ENCODE results near the gene PWWP2B.
"Not testable (repeated sequence)": the region's sequence is repeated elsewhere in the genome, so short reads cannot be mapped to it uniquely, and the experiment has no call there.

Gene PWWP2B

DNA sequence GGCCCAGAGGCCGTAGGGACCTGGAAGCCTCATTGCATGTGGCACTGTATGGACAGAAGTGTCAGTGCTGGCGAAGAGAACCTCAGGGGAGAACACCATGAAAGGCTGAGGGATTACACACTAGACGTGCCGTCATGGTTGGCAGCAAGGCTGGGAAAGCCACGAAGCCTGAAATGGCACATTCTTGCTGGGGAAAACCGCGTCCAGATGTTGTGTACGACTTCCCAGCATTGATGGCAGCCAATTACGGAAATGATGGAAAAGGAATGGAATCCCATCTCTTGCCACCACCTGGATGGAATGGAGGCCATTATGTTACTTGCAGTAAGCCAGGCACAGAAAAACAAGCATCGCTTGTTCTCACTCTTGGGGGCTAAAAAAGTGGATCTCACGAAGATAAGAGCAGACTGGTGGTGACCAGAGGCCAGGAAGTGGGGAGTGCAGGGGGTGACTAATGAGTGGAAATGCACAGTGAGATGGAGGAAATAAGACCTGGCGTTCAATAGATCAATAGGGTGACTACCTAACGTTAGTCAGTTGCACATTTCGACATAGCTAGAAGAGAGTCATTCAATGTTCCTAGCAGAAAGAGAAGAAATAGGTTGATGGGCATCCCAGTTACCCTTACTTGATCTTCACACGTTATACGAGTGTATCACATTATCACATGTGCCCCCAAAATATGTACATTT, 14.6 kb upstream of the PWWP2B start:
- DNase-seq = no peak

DNA sequence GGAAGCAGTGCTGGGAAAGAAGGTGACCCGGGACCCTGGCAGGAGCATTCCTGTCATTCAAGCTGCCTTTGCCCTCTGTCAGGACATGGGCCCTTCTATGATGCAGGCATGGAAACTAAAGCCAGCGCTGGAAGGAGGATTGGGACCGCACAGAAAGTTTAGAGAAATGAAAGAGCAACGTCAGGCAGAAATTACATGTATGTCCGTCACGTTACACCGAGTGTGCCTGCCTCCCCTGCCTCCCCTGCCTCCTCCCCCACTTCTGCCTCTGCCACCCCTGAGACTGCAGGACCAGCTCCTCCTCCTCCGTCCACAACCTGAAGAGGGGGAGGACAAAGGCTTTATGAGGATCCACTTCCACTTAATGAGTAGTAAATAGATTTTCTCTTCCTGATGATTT, 13.9 kb upstream of the PWWP2B start:
- no peak for DNase-seq

DNA sequence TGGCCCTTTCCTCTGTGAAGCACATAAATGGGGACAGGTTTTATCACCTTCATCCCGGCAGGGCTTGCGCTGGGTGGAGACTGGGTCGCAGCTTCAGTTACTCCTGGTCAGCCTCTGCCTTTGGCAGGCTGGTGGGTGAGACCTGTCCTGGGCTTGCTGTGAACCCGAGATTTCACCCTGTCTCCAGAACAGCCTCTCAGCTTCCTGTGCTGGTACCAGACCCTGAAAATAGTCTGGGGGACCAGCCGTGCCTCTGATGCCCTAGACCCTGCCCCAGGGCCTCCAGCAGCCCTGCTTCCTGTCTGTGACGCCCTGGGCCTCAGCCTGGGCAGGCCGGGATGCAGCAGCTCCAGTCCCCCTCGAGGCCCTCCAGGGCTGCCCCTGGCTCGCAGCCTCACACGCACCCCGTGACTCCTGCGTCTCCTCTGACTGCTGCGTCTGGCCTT, 13.2 kb upstream of the PWWP2B start:
- no peak for DNase-seq

DNA sequence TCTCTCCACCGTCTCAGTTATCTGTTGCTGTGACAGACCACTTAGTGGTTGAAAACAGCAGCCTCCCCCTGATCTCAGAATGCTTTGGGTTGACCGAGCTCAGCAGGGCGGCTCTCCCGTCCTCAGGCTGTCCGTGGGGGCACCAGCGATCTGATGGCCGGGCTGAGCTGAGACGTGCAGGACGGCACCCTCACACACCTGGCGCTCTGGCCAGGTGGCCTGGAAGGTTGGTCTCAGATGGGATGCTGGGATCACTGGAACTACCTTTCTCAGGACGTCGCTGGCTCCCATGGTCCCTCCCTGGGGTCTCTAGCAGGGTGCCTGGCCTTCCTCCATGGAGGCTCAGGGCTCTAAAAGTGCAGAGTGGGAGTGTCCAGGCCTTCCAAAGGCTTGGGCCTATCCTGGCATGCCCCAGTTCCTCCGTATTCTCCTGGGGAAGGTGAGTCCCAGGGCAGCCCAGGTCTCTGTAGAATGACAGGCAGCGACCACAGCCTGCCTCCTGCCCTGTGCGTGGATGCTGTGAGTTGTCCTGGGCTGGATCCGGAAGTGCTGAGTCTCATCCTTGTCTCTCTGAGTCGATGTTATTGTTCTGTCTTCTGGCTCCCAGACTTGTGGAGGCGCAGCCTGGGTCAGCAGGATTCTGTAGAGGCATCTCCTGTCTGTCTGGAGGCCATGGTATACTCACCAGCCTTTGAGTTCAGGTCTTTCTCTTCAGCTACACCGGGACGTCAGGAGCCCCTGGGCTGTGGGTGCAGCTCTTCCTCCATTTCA, 12.2 kb upstream of the PWWP2B start:
- no peak for DNase-seq

DNA sequence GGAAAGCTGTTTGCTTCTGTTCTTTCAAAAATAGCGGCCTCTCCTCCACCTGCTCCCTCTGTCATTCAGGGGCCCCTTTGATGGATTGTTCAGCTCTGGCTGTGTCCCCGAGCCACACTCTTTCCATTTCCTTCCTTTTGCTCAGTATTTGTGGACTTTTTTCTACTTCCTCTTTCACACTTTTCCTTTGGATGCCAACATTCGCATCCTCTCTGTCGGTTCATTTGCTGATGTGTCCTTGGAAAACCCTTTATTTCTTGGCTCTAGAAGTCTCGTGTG, 11.7 kb upstream of the PWWP2B start:
- no peak for DNase-seq

DNA sequence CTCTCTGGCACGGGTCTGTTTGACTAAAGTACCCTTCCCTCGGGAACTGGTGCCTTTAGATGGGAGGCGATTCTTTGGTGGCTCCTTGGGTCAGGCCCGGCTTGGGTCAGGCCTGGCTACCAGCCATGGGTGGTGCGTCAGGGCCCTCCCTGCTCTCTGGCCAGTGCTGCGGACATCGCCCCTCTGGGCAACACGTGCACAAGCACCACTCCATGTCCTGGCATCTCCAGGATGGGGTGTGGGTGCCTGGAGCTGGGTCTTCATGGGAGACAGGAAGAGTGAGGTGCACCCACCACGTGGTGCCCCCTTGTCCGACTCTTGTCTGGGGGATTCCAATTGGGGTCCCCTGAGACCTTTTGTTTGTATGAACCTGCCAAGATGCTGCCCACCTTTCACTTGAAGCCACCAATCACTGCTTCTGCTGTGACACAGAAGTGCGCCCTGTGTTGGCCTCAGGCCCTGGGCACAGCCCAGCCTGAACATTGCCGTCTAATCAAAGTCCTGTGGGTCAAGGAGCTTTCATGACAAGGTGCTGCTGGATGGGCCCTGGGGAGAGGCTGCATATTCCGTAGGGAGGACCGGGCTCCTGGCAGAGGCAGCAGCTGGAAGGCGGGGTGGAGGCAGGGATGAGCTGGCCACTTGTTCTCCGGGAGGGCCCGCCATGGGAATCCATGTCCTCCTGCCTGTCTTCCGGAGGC, 11.1 kb upstream of the PWWP2B start:
- no peak for DNase-seq

DNA sequence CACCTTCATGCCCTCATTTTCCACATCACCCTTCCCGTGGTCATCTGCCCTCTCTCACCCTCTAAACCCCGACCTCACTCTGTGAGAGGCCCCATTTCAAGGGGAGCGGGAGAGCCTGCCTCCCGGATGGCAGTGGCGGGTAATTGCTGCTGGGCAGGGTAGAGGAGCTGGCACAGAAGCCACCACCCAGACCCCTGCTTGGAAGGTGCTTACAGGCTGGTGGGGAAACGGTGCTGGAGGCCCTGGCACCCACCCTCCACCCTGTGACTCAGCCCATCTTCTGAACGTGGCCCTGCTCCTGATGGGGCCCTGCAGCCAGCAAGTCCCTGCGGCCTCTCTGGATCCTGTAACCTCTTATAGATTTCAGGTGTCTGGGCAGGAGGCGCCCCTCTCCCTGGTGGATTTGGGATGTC, 10.6 kb upstream of the PWWP2B start:
- DNase-seq = no peak

DNA sequence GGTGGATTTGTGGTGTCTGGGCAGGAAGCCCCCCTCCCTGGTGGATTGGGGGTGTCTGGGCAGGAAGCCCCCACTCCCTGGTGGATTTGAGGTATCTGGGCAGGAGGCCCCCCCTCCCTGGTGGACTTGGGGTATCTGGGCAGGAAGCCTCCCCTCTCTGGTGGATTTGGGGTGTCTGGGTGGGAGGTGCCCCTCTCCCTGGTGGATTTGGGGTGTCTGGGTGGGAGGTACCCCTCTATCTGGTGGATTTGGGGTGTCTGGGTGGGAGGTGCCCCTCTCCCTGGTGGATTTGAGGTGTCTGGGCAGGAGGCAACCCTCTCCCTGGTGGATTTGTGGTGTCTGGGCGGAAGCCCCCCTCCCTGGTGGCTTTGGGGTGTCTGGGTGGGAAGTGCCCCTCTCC, 10.1 kb upstream of the PWWP2B start:
- not testable (repeated sequence) for DNase-seq

DNA sequence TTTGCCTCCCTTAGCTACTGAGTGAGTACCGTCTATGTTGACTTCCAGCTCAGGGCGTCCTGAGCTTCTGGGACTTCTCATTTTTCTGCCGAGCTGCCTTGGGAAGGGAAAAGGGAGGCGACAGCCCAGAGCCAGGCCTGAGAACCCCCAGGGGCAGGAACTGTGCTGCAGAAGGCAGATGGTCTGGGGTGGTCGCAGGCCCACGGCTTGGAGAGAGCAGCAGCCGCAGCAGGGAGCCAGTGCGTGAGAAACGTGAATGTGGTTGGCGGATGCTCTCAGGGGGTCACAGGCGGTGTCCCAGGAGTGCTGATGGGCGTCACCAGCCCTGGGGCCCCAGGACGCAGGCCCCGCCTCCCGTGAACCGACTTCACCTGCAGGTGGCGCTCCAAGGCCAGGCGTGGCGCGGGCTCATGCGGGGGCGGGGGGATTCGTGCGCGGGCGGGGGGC, 9.2 kb upstream of the PWWP2B start:
- DNase-seq = peak; percentile 51

DNA sequence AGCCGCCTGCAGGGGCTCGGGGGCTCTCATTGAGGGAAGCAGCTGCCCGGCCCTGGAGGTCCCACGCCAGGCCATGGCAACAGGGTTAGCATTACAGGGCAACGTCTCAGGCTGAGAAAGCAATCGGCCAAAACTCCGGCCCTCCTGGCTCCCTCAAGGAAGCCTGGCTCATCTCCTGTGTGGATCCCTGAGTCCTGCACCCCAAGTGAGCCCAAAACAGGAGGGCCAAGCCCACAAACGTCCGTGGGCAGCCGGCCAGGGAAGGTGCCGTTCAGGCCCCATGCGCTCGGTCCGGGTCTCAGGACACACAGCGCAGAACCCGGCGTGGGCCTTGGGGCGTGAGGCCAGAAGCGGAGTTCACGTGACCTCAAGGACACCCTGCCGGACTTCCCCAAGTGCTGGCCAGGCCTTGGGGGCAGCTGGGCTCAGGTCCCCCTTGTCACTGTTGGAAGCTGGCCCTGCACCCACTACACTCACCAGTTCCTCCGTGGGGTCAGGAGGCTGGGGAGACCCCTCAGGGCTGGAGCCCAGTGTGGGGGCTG, 8.0 kb upstream of the PWWP2B start:
- DNase-seq = no peak

DNA sequence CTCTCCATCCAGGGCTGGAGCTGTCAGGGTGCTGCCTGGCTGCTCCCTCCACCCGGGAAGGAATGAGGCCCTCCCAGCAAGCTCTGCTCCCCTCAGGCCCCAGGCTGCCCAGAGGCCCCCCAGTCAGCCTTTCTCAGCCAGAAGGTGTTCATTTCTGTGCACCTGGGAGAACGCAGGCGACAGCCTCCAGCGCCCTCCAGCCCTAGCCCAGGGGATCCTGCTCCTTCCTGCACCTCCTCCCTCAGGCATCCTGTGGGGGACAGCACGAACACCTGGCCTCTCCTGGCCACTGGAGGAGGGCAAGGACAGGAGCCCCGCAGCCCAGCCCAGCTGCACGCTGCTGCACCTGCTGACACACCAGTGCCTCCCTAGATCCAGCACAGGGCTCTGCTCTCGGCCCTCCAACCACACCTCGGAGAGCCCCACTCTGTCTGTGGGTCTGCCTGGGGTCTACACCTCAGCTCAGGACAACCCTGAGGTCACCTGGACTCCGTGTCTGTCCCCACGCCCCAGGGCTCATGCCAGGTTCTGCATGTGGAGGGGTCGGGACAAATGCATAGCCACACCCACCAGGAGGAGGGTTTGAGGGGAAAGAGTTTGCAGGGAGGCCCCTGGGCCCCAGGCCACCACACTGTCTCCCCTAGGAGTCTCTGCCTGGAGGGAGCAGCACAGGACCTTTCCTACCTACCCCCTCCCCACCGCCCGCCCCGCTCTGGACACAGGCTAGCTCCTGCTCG, 7.4 kb upstream of the PWWP2B start:
- no peak for DNase-seq

DNA sequence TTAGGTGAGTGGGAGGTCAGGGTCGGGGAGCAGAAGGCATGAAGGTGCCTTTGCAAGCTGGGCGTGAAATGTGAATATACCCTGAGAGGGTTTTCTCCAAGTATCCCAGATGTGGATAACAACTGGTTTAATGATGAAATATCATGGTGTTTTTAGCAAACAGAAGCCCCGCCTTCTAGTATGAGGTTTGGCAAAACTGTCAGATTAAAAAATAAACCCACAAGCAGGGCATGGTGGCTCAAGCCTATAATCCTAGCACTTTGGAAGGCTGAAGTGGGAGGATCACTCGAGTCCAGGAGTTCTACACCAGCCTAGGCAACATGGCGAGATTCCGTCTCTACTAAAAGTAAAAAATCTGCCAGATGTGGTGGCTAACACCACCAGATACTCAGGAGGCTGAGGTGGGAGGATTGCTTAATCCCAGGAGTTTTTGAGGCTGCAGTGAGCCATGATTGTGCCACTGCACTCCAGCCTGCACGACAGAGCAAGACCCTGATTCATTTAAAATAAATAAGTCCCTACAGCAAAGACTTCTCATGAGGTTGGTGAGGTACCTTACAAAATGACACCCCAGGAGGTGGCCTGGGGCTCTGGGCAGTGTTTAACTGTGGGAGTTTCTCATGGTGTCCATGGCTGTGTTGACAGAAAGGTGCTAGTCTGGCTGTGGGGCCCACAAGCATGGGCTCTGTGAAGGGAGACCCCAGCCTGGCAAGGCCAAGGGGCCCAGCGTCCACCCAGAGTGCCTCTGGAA, 6.7 kb upstream of the PWWP2B start:
- DNase-seq = no peak

DNA sequence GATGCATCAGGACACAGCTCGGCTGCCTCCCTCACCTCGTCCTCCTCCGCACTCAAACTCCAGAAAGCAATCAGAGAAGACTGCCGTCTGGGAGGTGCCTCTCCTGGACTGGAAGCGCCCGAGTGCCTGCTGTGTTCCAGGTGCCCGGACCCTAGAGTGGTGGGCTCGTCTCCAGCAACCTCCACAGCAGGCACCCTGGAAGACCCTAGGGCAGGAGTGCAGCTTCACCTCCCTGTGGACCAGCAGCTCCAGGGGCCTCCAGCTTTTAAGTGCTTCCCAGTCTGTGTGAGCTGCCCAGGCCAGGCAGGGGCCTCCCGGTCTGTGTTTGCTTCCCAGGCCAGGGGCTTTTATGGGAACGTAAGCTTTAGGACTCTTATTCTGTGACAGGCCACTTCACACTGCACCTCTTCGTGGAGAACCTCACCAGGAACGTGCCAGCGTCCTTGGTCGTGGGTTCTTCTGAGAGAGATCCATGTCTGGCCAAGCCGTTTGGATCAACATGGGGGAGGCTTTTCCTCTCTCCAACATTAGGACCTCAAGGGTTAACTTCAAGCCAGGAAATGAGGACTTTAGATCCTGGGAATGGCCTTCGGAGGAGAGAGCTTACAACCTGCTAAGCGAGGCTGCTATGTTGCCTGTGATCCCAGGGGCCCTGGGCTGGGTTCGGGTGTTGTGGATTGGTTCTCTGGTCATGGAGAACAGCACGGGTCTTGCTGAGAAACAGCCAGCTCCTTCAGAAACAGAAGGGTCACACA, 5.9 kb upstream of the PWWP2B start:
- no peak for DNase-seq

DNA sequence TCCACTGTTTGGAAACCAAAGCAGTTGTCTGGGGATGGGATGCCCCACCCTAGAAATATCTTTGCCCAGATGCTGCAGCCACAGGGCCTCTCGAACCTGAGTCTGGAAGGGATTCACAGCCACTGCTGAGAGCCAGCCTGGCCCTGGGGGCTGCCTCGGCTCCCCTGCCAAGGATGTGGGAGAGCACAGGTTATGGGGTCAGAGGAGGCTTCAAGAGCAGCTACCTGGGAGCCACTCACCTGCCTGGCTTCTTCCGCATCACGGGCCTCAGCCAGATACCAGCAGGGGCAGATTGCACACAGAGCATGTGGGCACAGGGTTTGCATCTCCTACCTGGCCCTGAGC, 5.4 kb upstream of the PWWP2B start:
- no peak for DNase-seq

DNA sequence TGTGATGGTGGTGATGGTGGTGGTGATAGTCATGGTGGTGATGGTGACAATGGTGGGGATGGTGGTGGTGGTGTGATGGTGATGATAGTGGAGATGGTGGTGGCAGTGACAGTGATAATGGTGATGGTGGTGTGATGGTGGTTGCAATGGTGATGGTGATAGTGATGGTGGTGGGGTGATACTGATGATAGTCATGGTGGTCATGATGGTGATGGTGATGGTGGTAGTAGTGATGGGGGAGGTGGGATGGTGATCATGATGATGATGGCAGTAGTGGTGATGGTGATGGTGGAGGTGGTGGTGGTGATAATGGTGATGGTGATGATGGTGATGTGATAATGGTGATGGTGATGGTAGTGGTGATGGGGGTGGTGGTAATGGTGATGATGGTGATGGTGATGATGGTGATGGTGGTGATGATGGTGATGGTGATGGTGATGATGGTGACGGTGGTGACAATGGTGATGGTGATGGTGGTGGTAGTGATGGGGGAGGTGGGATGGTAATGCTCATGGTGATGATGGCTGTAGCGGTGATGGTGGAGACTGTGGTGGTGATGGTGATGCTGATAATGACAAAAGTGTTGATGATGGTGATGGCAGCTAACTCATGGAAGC, 4.7 kb upstream of the PWWP2B start:
- DNase-seq = no peak

DNA sequence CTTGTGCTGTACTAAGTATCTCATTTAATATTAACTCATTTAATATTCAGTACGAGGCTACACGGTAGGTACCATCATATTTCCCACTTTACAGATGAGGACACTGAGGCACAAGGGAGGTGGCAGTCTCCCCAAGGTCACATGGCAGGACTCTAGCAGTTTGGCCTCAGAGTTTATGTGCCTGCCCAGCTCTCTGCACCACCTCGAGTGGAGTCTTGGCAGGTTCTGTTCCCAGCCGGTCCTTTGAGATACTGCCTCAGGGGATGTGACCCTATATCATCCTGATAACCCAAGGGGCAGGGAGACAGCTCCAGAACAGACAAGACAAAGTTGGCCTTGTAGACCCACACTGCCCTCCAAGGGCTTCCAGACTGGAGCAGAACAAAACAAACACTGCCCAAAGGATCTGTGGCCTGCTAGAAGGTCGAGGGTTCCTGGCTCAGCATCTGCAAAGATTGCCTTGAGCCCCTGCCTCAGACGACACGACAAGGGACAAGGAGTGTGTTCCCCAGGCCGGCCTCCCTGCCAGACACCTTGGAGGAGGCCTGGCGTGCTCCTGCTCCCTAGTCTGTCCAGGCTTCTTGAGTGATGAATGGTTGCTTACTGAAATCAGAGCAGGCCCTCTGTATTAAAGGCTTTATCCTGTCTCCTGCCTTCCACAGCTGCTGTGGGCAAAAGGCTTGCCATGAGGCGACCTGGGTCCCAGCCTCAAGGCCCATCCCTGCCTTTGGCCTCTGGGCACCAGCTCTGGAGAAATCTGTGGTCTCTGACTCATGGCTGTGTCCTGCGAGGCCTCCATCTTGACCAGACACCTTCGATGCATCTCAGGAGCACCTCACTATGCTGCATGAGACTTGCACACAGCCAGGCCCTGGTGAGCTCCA, 3.9 kb upstream of the PWWP2B start:
- no peak for DNase-seq

DNA sequence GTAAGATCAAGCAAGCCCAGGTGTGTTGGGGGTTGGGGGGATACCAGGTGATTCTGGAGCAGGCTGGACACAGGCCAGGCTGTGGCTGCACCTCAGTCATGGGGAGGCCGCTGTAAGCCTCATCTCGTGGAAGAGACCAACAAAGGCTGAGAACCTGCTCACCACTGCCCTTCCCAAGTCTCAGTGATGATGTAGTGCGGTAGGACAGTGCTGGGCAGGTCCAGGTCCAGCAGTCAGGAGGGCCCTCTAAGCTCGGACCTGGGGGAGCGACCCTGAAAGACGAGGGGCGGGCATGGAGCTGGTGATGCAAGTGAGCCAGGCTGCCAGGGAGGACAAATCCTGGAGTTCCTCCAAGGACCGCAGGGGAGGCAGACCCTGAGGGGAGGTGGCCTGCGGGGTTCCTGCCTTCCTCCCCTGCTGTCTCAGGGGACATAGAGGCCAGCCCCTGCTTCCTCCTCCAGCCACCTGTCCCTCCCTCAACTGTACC, 3.3 kb upstream of the PWWP2B start:
- no peak for DNase-seq

DNA sequence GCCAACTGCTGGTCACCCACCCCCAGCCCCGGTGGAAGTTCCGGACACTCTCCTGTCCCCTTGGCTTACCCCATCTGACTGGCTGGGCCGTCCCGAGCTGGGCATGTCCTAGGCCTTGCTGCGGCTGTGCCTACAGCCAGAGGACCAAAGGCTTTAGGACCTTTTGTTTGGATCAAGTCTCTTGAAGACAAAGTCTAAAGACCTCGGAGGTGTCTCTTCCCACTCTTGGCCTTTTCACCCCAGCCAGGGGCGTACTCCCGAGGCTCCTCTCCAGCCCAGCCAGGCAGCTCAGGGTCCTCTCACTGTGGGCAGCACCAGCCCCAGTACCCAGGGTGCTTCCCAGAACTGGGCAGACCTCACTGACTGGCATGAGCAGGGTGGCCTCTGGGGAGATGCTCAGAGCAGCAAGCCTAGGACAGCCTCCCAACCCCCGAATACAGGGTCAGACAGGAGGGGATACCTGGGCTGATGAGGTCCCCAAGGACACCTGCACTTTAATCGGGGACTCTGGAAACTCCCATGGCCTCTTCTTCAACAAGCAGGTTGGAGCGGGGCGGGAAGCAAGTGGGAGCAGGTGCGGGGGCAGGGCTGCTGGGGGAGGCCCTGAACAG, 2.7 kb upstream of the PWWP2B start:
- no peak for DNase-seq

DNA sequence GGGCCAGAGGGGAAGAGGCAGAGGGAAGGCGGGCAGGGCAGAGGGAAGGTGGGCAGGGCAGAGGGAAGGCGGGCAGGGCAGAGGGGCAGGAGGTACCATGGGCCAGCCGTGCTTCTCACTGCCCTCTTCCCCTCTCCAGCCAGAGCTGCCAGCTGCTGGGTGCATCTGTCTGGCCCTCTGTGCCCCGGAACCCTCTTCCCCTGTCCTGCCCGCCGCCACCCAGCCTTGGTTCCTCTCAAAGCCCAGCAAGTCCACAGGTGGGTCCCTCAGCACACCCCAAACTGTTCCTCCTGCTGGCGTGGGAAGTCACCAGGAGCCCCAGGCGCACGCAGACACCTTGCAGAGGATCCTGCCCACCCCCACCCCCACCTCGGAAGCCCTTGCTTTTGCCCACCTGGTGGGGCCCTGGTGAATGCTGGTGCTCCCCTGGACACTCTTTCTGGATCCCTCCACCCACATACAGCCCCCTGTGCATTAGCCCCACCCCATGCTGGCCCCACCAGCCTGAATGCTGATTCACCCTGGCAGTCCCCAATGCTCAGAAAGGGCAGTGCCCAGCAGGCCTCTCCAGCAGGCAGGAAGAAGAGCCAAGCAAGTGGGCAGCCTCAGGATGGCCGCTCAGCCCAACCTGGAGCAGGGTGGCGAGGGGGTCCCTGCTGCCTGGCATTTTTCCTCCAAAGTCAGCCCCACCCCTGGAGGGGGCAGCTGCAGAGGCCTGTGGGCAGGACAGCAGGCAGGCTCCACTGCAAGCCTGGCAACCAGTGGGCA, 1.9 kb upstream of the PWWP2B start:
- DNase-seq = no peak
